SK-N-SH (cell line): ENCODE data around the gene ARHGEF1. TPM values are rescaled to one million over a fixed set of nuclear protein-coding genes. Genes with fewer than 3 reads are reported as not detected.

Source experiments
- CTCF ChIA-PET: fragments of 300-600, 350-600 bp; formaldehyde crosslinking; extraction: SDS; loops from one replicate; lab custom pipeline; 2021; lab: Yijun Ruan, JAX
- POLR2A ChIA-PET: fragments of 350-600 bp; sonication (Branson Sonifier 250); formaldehyde crosslinking; extraction: SDS; loops from one replicate; lab custom pipeline; 2020; ENCODE audit warnings: antibody characterized with exemption, inconsistent platforms; lab: Yijun Ruan, JAX
- DNase-seq: peaks from one replicate; pipeline ENCODE4 v3.0.0; 2012
- H2AFZ ChIP-seq: fragments of 200-600 bp; sonication (generic); 2 replicates; pipeline ENCODE4 v1.8.1; 2016; ENCODE audit warnings: antibody characterized with exemption, mild to moderate bottlenecking, low read depth
- H3F3A ChIP-seq: fragments of 200-600 bp; sonication (generic); replicated peaks from 2 replicates; pipeline ENCODE3; 2016; ENCODE audit warnings: antibody characterized with exemption, mild to moderate bottlenecking; ENCODE audit not compliant: insufficient read depth
- H3K27ac ChIP-seq, 2 experiments: fragments of 200-500 bp in 1 of 2; fragments of 200-600 bp in 1 of 2; sonication (Bioruptor generic) in 1 of 2; sonication (generic), shearing (Covaris generic) in 1 of 2; 2 replicates each; pipeline versions ENCODE4 v1.5.1 to v1.6.1; 2014 to 2016; ENCODE audit warnings: low read depth in 2 of 2, inconsistent platforms in 1 of 2, low read length in 1 of 2, mild to moderate bottlenecking in 1 of 2, mixed read lengths in 1 of 2
- H3K27me3 ChIP-seq: fragments of 200-600 bp; sonication (generic), shearing (Covaris generic); 2 replicates; pipeline ENCODE4 v1.6.1; 2016; ENCODE audit warnings: mixed run types; ENCODE audit not compliant: insufficient read depth
- H3K36me3 ChIP-seq, 2 experiments: fragments of 200-500 bp in 1 of 2; fragments of 200-600 bp in 1 of 2; sonication (Bioruptor generic) in 1 of 2; sonication (generic) in 1 of 2; replicated peaks in 1 of 2; 2 replicates each; pipeline versions ENCODE3 to v1.5.1; 2014 to 2016; ENCODE audit warnings: low read length in 1 of 2, mild to moderate bottlenecking in 1 of 2; ENCODE audit not compliant: insufficient read depth in 2 of 2, control insufficient read depth in 1 of 2
- H3K4me1 ChIP-seq, 2 experiments: fragments of 200-500 bp in 1 of 2; fragments of 200-600 bp in 1 of 2; sonication (Bioruptor generic) in 1 of 2; sonication (generic), shearing (Covaris generic) in 1 of 2; 2 replicates each; pipeline versions ENCODE4 v1.5.1 to v1.6.1; 2014 to 2016; ENCODE audit warnings: low read depth in 1 of 2, low read length in 1 of 2, mixed run types in 1 of 2; ENCODE audit not compliant: insufficient read depth in 2 of 2, control insufficient read depth in 1 of 2
- H3K4me2 ChIP-seq: fragments of 200-600 bp; sonication (generic), shearing (Covaris generic); 2 replicates; pipeline ENCODE4 v1.6.1; 2017; ENCODE audit warnings: mixed run types
- H3K4me3 ChIP-seq, 2 experiments: fragments of 200-500 bp in 1 of 2; fragments of 200-600 bp in 1 of 2; sonication (Bioruptor generic) in 1 of 2; sonication (generic), shearing (Covaris generic) in 1 of 2; 2 replicates each; pipeline versions ENCODE4 v1.5.1 to v1.8.1; 2014 to 2016; ENCODE audit warnings: low read depth in 2 of 2, inconsistent platforms in 1 of 2, low read length in 1 of 2, mild to moderate bottlenecking in 1 of 2, mixed read lengths in 1 of 2, moderate library complexity in 1 of 2
- H3K79me2 ChIP-seq: fragments of 200-600 bp; sonication (generic); 2 replicates; pipeline ENCODE4 v1.8.1; 2017; ENCODE audit warnings: mild to moderate bottlenecking; ENCODE audit not compliant: insufficient read depth
- H3K9ac ChIP-seq: fragments of 200-600 bp; sonication (generic); 2 replicates; pipeline ENCODE4 v1.6.1; 2017; ENCODE audit warnings: mixed run types
- H3K9me2 ChIP-seq: fragments of 200-600 bp; sonication (generic); 2 replicates; pipeline ENCODE4 v1.6.1; 2017; ENCODE audit warnings: mixed run types
- H3K9me3 ChIP-seq: fragments of 200-600 bp; sonication (generic); 2 replicates; pipeline ENCODE4 v1.6.1; 2017; ENCODE audit warnings: mixed run types, mild to moderate bottlenecking, moderate library complexity
- H4K20me1 ChIP-seq: fragments of 200-600 bp; sonication (generic); 2 replicates; pipeline ENCODE4 v1.6.1; 2017; ENCODE audit warnings: mild to moderate bottlenecking, mixed run types; ENCODE audit not compliant: insufficient read depth
- CHD2 ChIP-seq: fragments of 150-350 bp; IDR thresholded peaks from 2 replicates; pipeline ENCODE4 v1.6.1; 2018; ENCODE audit warnings: low read length; ENCODE audit not compliant: partially characterized antibody
- EZH2phosphoT487 ChIP-seq: fragments of 200-600 bp; sonication (generic); IDR thresholded peaks from 2 replicates; pipeline ENCODE4 v1.6.1; 2017; ENCODE audit warnings: low read depth, mixed run types, mild to moderate bottlenecking, antibody characterized with exemption, moderate library complexity, borderline replicate concordance
- GATA2 ChIP-seq: sonication (generic); formaldehyde crosslinking; IDR thresholded peaks from 2 replicates; pipeline ENCODE4 v1.5.0; 2020; ENCODE audit warnings: mild to moderate bottlenecking, missing genetic modification reagents
- MEF2A ChIP-seq: IDR thresholded peaks from 2 replicates; pipeline ENCODE4 v1.4.0; 2012; ENCODE audit warnings: low read depth, borderline replicate concordance
- MXI1 ChIP-seq: IDR thresholded peaks from 2 replicates; pipeline ENCODE4 v1.6.1; 2012; ENCODE audit warnings: mild to moderate bottlenecking, low read depth, low read length, improper control_type of control experiment
- NFIC ChIP-seq: IDR thresholded peaks from 2 replicates; pipeline ENCODE4 v1.4.0; 2012; ENCODE audit warnings: borderline replicate concordance
- NRF1 ChIP-seq: IDR thresholded peaks from 2 replicates; pipeline ENCODE4 v1.6.1; 2012; ENCODE audit warnings: low read depth, mild to moderate bottlenecking, low read length
- POLR2AphosphoS5 ChIP-seq: IDR thresholded peaks from 2 replicates; pipeline ENCODE4 v1.6.1; 2012; ENCODE audit warnings: low read depth, low read length
- RAD21 ChIP-seq: IDR thresholded peaks from 2 replicates; pipeline ENCODE4 v1.6.1; 2012; ENCODE audit warnings: mild to moderate bottlenecking, low read length
- RCOR1 ChIP-seq: fragments of 150-350 bp; IDR thresholded peaks from 2 replicates; pipeline ENCODE4 v1.6.1; 2017; ENCODE audit warnings: antibody characterized with exemption, low read length
- REST ChIP-seq: IDR thresholded peaks from 2 replicates; pipeline ENCODE4 v1.6.1; 2012; ENCODE audit warnings: mild to moderate bottlenecking, low read depth, low read length, moderate library complexity
- RFX5 ChIP-seq: IDR thresholded peaks from 2 replicates; pipeline ENCODE4 v1.6.1; 2012; ENCODE audit warnings: mild to moderate bottlenecking, improper control_type of control experiment, low read length
- SMC3 ChIP-seq: IDR thresholded peaks from 2 replicates; pipeline ENCODE4 v1.6.1; 2012; ENCODE audit warnings: low read depth, low read length, improper control_type of control experiment
- TAF1 ChIP-seq: IDR thresholded peaks from 2 replicates; pipeline ENCODE4 v1.6.1; 2012; ENCODE audit warnings: low read depth, mild to moderate bottlenecking, low read length, moderate library complexity, borderline replicate concordance
- TCF12 ChIP-seq: IDR thresholded peaks from 2 replicates; pipeline ENCODE4 v1.4.0; 2012
- TEAD4 ChIP-seq: IDR thresholded peaks from 2 replicates; pipeline ENCODE4 v1.4.0; 2012; ENCODE audit warnings: mild to moderate bottlenecking, borderline replicate concordance; ENCODE audit not compliant: insufficient read depth
- ZBTB33 ChIP-seq: IDR thresholded peaks from 2 replicates; pipeline ENCODE4 v1.4.0; 2012; ENCODE audit warnings: low read depth, borderline replicate concordance
- WGBS: methylation state at CpG from one replicate; pipeline ENCODE4 v1.1.6; 2017; ENCODE audit warnings: low lambda C conversion rate; 5-methylcytosine and 5-hydroxymethylcytosine counted together
- polyA plus RNA-seq, 3 experiments: library from polyadenylated mRNA; depleted of rRNA; stranded (reverse); fragments of >200 nt; gene quantifications; 2 replicates each; pipeline ENCODE4 v1.2.3, GENCODE V29; 2012
- TF ChIP-seq, protein P1 (sequence below): fragments of 150-350 bp; IDR thresholded peaks from 2 replicates; pipeline ENCODE4 v1.6.1; 2016; ENCODE audit warnings: mild to moderate bottlenecking, low read depth, low read length

Gene ARHGEF1
- polyA plus RNA-seq, 1 of the 3 experiments (the other 2 are of a cell fraction): 102 TPM

GRCh38 chr19:41935760-41936415, 52.9 kb downstream of the ARHGEF1 start:
- H3K27ac ChIP-seq: no peak overlapping the region
- H3K4me2 ChIP-seq: no peak overlapping the region
- H3K9me3 ChIP-seq: no peaks in the 10 kb centered on the region
- no peaks in the 10 kb centered on the region for H3F3A ChIP-seq
- H3K9ac ChIP-seq: no peak overlapping the region
- H3K79me2 ChIP-seq: no peaks in the 10 kb centered on the region
- H3K4me1 ChIP-seq: peaks cover 0 to 11% of the 10 kb centered on the region in 2 experiments; a peak in 2 of 4 replicates
- no peak for DNase-seq
- H3K9me2 ChIP-seq: no peaks in the 10 kb centered on the region
- H3K27me3 ChIP-seq: peaks cover 7% of the 10 kb centered on the region
- 28% methylated on average over 18 of the region's 26 CpGs for WGBS
- CTCF ChIA-PET: interaction anchor here (0.6 to 2.0 kb wide), 6 partner anchors 11 to 50 kb away, joined by 3 to 9 read pairs (median 3); no protein-coding TSS in a partner anchor
- TF ChIP-seq, protein P1, sequence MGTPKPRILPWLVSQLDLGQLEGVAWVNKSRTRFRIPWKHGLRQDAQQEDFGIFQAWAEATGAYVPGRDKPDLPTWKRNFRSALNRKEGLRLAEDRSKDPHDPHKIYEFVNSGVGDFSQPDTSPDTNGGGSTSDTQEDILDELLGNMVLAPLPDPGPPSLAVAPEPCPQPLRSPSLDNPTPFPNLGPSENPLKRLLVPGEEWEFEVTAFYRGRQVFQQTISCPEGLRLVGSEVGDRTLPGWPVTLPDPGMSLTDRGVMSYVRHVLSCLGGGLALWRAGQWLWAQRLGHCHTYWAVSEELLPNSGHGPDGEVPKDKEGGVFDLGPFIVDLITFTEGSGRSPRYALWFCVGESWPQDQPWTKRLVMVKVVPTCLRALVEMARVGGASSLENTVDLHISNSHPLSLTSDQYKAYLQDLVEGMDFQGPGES: no peak
- TF ChIP-seq MXI1 (no peak), POLR2AphosphoS5 (no peak), NFIC (no peak), SMC3 (no peak), GATA2 (CRISPR knock-in tag) (no peak), TCF12 (no peak), RAD21 (no peak), TEAD4 (no peak), NRF1 (no peak)
- H4K20me1 ChIP-seq: 0 out of 2 replicates have a peak, but pooled peaks cover 3% of the 10 kb centered on the region
- POLR2A ChIA-PET: no interaction called here
- no peak overlapping the region for H3K4me3 ChIP-seq
- no peaks in the 10 kb centered on the region for H3K36me3 ChIP-seq
- no peak overlapping the region for H2AFZ ChIP-seq

DNA sequence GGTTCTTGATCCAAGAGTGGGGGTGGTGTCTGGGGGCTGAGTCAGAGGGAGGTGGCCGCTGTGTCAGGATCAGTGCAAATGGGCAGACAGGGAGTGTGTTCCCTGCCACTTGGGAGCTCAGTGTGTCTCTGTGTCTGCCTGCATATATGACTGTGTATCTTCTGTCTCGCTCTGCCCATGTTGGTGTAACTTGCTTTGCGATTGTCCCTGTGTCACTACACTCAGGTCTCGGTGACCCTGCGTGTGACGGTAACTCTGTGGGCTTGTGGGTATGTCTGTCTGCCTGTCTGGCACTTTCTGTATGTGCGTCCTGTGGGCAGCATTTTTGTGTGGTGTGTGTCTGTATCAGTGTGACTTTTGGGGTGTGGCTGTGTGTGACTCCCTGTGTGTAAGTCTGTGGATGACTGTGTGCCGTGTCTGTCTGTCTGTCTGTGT, 53.4 kb downstream of the ARHGEF1 start:
- WGBS: 64% methylated on average over 8 of the region's 8 CpGs
- peaks cover 0 to 11% of the 10 kb centered on the region in 2 experiments; a peak in 2 of 4 replicates for H3K4me1 ChIP-seq
- 0 out of 2 replicates have a peak, but pooled peaks cover 3% of the 10 kb centered on the region for H4K20me1 ChIP-seq
- ChIA-PET POLR2A (no interaction called here), CTCF (interaction anchor here (0.6 to 1.9 kb wide), 5 partner anchors 11 to 99 kb away, joined by 3 to 15 read pairs (median 3); no protein-coding TSS in a partner anchor)
- no peaks in the 10 kb centered on the region for H3K79me2 ChIP-seq
- no peak overlapping the region for H3K4me2 ChIP-seq
- H3K27ac ChIP-seq: no peak overlapping the region
- H3K9me2 ChIP-seq: no peaks in the 10 kb centered on the region
- H3K9me3 ChIP-seq: no peaks in the 10 kb centered on the region
- H2AFZ ChIP-seq: no peak overlapping the region
- H3K36me3 ChIP-seq: no peaks in the 10 kb centered on the region
- H3K4me3 ChIP-seq: no peak overlapping the region
- DNase-seq: no peak
- no peak overlapping the region for H3K9ac ChIP-seq
- H3F3A ChIP-seq: no peaks in the 10 kb centered on the region
- peaks cover 7% of the 10 kb centered on the region for H3K27me3 ChIP-seq
- TF ChIP-seq RCOR1 (no peak), CHD2 (no peak), NRF1 (no peak), TAF1 (no peak), RAD21 (no peak), EZH2phosphoT487 (no peak), REST (no peak), ZBTB33 (no peak), RFX5 (no peak), MEF2A (no peak), GATA2 (CRISPR knock-in tag) (no peak)
- TF ChIP-seq, protein P1: no peak
